ENCODE data around the gene PITX3.
"Not testable (repeated sequence)": the region's sequence is repeated elsewhere in the genome, so short reads cannot be mapped to it uniquely, and the experiment has no call there.

Gene PITX3

GRCh38 chr10:102261842-102262241 lies 20.5 kb upstream of the PITX3 start:
- no peak for TF ChIP-seq CTCF (IDR thresholded peaks at IDR 0.05; ENCODE audit: borderline replicate concordance, insufficient read depth, low read depth, low read length)
- no peak overlapping the region for H3K4me3 ChIP-seq (ENCODE audit: low read depth, low read length)

DNA sequence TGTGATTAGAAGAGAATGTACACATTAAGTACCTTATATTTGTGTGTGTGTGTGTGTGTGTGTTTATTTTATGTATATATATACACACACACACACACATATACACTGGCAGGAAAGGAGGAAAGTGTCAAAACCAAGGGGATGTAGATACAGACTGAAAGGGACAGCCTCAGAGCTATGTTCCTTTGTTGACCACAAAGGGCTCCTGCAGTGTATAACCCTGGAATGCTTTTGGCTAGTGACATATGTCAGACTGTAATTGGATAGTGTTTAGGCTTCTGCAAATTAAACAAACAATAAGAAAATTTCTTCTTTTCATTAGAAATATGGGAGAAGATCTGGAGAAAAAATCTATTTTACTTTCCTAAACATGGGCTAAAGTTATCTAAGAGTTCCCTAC lies 19.9 kb upstream of the PITX3 start:
- TF ChIP-seq CTCF (IDR thresholded peaks at IDR 0.05; ENCODE audit: borderline replicate concordance, insufficient read depth, low read depth, low read length): no peak
- no peak overlapping the region for H3K4me3 ChIP-seq (ENCODE audit: low read depth, low read length)

GRCh38 chr10:102255404-102255803 lies 14.1 kb upstream of the PITX3 start:
- TF ChIP-seq CTCF (IDR thresholded peaks at IDR 0.05; ENCODE audit: borderline replicate concordance, insufficient read depth, low read depth, low read length): no peak
- H3K4me3 ChIP-seq (ENCODE audit: low read depth, low read length): no peak overlapping the region

GRCh38 chr10:102254426-102254825 lies 13.1 kb upstream of the PITX3 start:
- no peak for TF ChIP-seq CTCF (IDR thresholded peaks at IDR 0.05; ENCODE audit: borderline replicate concordance, insufficient read depth, low read depth, low read length)
- H3K4me3 ChIP-seq (ENCODE audit: low read depth, low read length): no peak overlapping the region

GRCh38 chr10:102252508-102252907 lies 11.2 kb upstream of the PITX3 start:
- not testable (repeated sequence) for H3K4me3 ChIP-seq (ENCODE audit: low read depth, low read length)

- no peak for TF ChIP-seq CTCF (IDR thresholded peaks at IDR 0.05; ENCODE audit: borderline replicate concordance, insufficient read depth, low read depth, low read length)
- no peak overlapping the region for H3K4me3 ChIP-seq (ENCODE audit: low read depth, low read length)
Observed at GRCh38 chr10:102247734-102248133, 6.4 kb upstream of the PITX3 start.

- no peak for TF ChIP-seq CTCF (IDR thresholded peaks at IDR 0.05; ENCODE audit: borderline replicate concordance, insufficient read depth, low read depth, low read length)
- peak overlapping the region; percentile 60 for H3K4me3 ChIP-seq (ENCODE audit: low read depth, low read length)
Observed at GRCh38 chr10:102246261-102246660, 4.9 kb upstream of the PITX3 start.

GRCh38 chr10:102245932-102246251 lies 4.6 kb upstream of the PITX3 start:
- H3K4me3 ChIP-seq (ENCODE audit: low read depth, low read length): peak overlapping the region; percentile 60
- no peak for TF ChIP-seq CTCF (IDR thresholded peaks at IDR 0.05; ENCODE audit: borderline replicate concordance, insufficient read depth, low read depth, low read length)

All from GM12875 (cell line).